Measurements from ENCODE around the gene ARSB.
"Not testable (repeated sequence)": the region's sequence is repeated elsewhere in the genome, so short reads cannot be mapped to it uniquely, and the experiment has no call there.

ARSB gene

DNA sequence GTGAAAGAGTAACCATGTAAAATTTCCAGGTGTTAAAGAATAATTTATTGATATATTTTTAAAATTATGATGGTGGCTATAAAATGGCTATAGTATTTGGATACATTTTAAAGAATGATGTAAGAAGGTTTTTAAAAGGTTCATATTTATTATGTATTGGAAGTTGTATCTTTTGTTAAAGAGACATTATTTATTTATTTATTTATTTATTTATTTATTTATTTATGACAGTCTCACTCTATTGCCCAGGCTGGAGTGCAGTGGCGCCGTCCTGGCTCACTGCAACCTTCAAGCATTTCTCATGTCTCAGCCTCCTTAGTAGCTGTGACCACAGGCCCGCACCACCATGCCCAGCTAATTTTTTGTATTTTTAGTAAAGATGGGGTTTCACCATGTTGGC is 247.0 kb downstream of the ARSB start:
- Histone ChIP-seq H3K27ac (replicated peaks) (no peak overlapping the region), H3K27me3 (ENCODE audit: insufficient read depth, poor library complexity, severe bottlenecking) (no peaks in the 10 kb centered on the region), H3K4me3 (replicated peaks; ENCODE audit: insufficient read depth, low read length) (no peak overlapping the region)
- DNase-seq (ENCODE audit: low read depth in 1 of 2, low spot score in 1 of 2): no peak
- TF ChIP-seq CTCF (IDR thresholded peaks at IDR 0.05; ENCODE audit: insufficient read depth, low read length) (no peak), REST (IDR thresholded peaks at IDR 0.05; ENCODE audit: insufficient replicate concordance, low read depth) (no peak), SPI1 (IDR thresholded peaks at IDR 0.05; ENCODE audit: borderline replicate concordance, low read depth) (no peak), GABPA (IDR thresholded peaks at IDR 0.05; ENCODE audit: low read depth) (no peak), POLR2AphosphoS5 (IDR thresholded peaks at IDR 0.05; ENCODE audit: low read depth) (no peak)

- no peaks in the 10 kb centered on the region for H3K27me3 ChIP-seq (ENCODE audit: insufficient read depth, poor library complexity, severe bottlenecking)
- H3K27ac ChIP-seq (replicated peaks): no peak overlapping the region
- no peak for TF ChIP-seq SPI1 (IDR thresholded peaks at IDR 0.05; ENCODE audit: borderline replicate concordance, low read depth)
- no peak for TF ChIP-seq POLR2AphosphoS5 (IDR thresholded peaks at IDR 0.05; ENCODE audit: low read depth)
- DNase-seq (ENCODE audit: low read depth in 1 of 2, low spot score in 1 of 2): no peak
- no peak overlapping the region for H3K4me3 ChIP-seq (replicated peaks; ENCODE audit: insufficient read depth, low read length)
These were observed 249.2 kb downstream of the ARSB start for GRCh38 chr5:78735834-78736463.

GRCh38 chr5:78734950-78735349 is 250.2 kb downstream of the ARSB start:
- no peak for DNase-seq (ENCODE audit: low read depth in 1 of 2, low spot score in 1 of 2)
- Histone ChIP-seq H3K27ac (replicated peaks) (no peak overlapping the region), H3K27me3 (ENCODE audit: insufficient read depth, poor library complexity, severe bottlenecking) (no peaks in the 10 kb centered on the region), H3K4me3 (replicated peaks; ENCODE audit: insufficient read depth, low read length) (no peak overlapping the region)
- no peak for TF ChIP-seq CTCF (IDR thresholded peaks at IDR 0.05; ENCODE audit: insufficient read depth, low read length)
- no peak for TF ChIP-seq SPI1 (IDR thresholded peaks at IDR 0.05; ENCODE audit: borderline replicate concordance, low read depth)
- no peak for TF ChIP-seq GABPA (IDR thresholded peaks at IDR 0.05; ENCODE audit: low read depth)
- TF ChIP-seq POLR2AphosphoS5 (IDR thresholded peaks at IDR 0.05; ENCODE audit: low read depth): no peak
- no peak for TF ChIP-seq REST (IDR thresholded peaks at IDR 0.05; ENCODE audit: insufficient replicate concordance, low read depth)

DNA sequence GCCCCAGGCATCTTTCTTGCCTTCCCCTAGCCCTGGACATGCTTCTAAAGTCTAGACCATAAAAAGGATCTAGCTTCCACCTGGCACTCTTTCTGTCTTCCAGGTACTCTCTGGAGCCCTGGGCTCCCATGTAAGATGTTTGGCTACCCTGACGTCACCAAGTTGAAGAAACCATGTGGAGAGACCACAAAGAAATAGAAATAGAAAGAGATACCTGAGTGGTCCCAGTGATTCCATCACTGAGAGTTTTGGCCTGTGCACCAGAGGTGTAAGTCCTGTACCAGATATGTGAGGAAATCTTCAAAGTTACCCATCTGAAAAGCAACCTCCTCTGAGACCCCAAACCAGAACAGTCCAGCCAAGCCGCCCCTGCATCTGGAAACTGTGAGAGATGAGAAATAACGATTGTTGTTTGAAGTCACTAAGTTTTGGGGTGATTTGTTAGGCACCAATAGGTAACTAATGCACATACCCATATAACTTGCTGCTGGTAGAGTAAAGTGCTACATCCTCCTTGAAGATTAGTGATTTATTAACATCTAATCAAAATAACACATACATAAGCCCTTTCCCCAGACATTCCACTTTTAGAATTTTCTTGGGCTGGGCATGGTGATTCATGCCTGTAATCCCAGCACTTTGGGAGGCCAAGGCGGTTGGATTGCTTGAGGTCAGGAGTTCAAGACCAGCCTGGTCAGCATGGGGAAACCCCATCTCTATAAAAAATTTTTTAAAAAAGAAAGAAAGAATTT is 250.8 kb downstream of the ARSB start:
- Histone ChIP-seq H3K27ac (replicated peaks) (no peak overlapping the region), H3K27me3 (ENCODE audit: insufficient read depth, poor library complexity, severe bottlenecking) (no peaks in the 10 kb centered on the region), H3K4me3 (replicated peaks; ENCODE audit: insufficient read depth, low read length) (no peak overlapping the region)
- TF ChIP-seq REST (IDR thresholded peaks at IDR 0.05; ENCODE audit: insufficient replicate concordance, low read depth) (no peak), SPI1 (IDR thresholded peaks at IDR 0.05; ENCODE audit: borderline replicate concordance, low read depth) (no peak), GABPA (IDR thresholded peaks at IDR 0.05; ENCODE audit: low read depth) (no peak), CTCF (IDR thresholded peaks at IDR 0.05; ENCODE audit: insufficient read depth, low read length) (no peak), POLR2AphosphoS5 (IDR thresholded peaks at IDR 0.05; ENCODE audit: low read depth) (no peak)
- no peak for DNase-seq (ENCODE audit: low read depth in 1 of 2, low spot score in 1 of 2)

DNA sequence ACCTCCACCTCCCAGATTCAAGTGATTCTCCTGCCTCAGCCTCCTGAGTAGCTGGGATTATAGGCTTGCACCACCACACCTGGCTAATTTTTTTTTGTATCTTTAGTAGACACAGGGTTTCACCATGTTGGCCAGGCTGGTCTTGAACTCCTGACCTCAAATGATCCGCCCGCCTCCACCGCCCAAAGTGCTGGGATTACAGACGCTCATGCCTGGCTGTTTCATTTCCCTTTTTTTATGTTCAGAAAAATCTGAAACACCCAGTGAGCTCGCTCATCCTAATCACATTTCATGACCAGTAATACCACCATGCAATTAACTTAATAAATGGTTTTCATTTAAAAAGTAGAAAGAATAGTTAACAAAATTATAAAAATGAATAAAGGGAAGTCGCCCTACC is 252.4 kb downstream of the ARSB start:
- not testable (repeated sequence) for H3K4me3 ChIP-seq (replicated peaks; ENCODE audit: insufficient read depth, low read length); H3K27ac ChIP-seq (replicated peaks); DNase-seq (ENCODE audit: low read depth in 1 of 2, low spot score in 1 of 2); H3K27me3 ChIP-seq (ENCODE audit: insufficient read depth, poor library complexity, severe bottlenecking)
